ENCODE results near the gene LIMS3. TPM values are rescaled to one million over a fixed set of nuclear protein-coding genes. Genes with fewer than 3 reads are reported as not detected.
"Not testable (repeated sequence)": the region's sequence is repeated elsewhere in the genome, so short reads cannot be mapped to it uniquely, and the experiment has no call there.

Gene LIMS3
- total RNA-seq: under 1 TPM; 0.63 to 0.93 TPM

GRCh38 chr2:109898462-109899336, at the start of gene LIMS3:
Gene LIMS3 (plus strand): TSS chr2:109898688. CDS start chr2:109898729, 41 bp downstream.
- H3K9me3 Mint-ChIP-seq (ENCODE audit: low read depth); H3K27me3 Mint-ChIP-seq; H3K27ac Mint-ChIP-seq; H3K4me1 Mint-ChIP-seq; DNase-seq; ATAC-seq; H3K36me3 Mint-ChIP-seq; CTCF ChIA-PET; H3K4me3 Mint-ChIP-seq: not testable (repeated sequence)

- H3K4me1 Mint-ChIP-seq; H3K36me3 Mint-ChIP-seq; H3K27me3 Mint-ChIP-seq; DNase-seq; H3K27ac Mint-ChIP-seq; H3K9me3 Mint-ChIP-seq (ENCODE audit: low read depth); H3K4me3 Mint-ChIP-seq; CTCF ChIA-PET: not testable (repeated sequence)
- peak; percentile 86 for ATAC-seq
These were observed 27.2 kb upstream of the LIMS3 start for GRCh38 chr2:109871129-109871751.

GRCh38 chr2:109876625-109877024, 21.9 kb upstream of the LIMS3 start:
- H3K4me3 Mint-ChIP-seq; H3K27ac Mint-ChIP-seq; H3K4me1 Mint-ChIP-seq; H3K27me3 Mint-ChIP-seq; CTCF ChIA-PET; H3K36me3 Mint-ChIP-seq; ATAC-seq; H3K9me3 Mint-ChIP-seq (ENCODE audit: low read depth); DNase-seq: not testable (repeated sequence)

- CTCF ChIA-PET: not testable (repeated sequence)
These were observed 16.4 kb upstream of the LIMS3 start for GRCh38 chr2:109882112-109882511.

GRCh38 chr2:109888414-109888813, 10.1 kb upstream of the LIMS3 start:
- CTCF ChIA-PET; H3K4me3 Mint-ChIP-seq; H3K27ac Mint-ChIP-seq; ATAC-seq; H3K9me3 Mint-ChIP-seq (ENCODE audit: low read depth); H3K4me1 Mint-ChIP-seq; H3K27me3 Mint-ChIP-seq; H3K36me3 Mint-ChIP-seq; DNase-seq: not testable (repeated sequence)

More at GRCh38 chr2:109882112-109882511, 16.4 kb upstream of the LIMS3 start:
- not testable (repeated sequence) for H3K36me3 Mint-ChIP-seq; H3K27ac Mint-ChIP-seq; ATAC-seq; H3K4me3 Mint-ChIP-seq; DNase-seq; H3K27me3 Mint-ChIP-seq; H3K9me3 Mint-ChIP-seq (ENCODE audit: low read depth); H3K4me1 Mint-ChIP-seq

- H3K4me1 Mint-ChIP-seq; H3K4me3 Mint-ChIP-seq; DNase-seq; H3K27me3 Mint-ChIP-seq; H3K27ac Mint-ChIP-seq; CTCF ChIA-PET; H3K36me3 Mint-ChIP-seq; H3K9me3 Mint-ChIP-seq (ENCODE audit: low read depth): not testable (repeated sequence)
- ATAC-seq: peak; percentile 51
These were observed 8.6 kb upstream of the LIMS3 start for GRCh38 chr2:109889909-109890308.

GRCh38 chr2:109891024-109891423, 7.5 kb upstream of the LIMS3 start:
- H3K9me3 Mint-ChIP-seq (ENCODE audit: low read depth); DNase-seq; H3K36me3 Mint-ChIP-seq; CTCF ChIA-PET; H3K27ac Mint-ChIP-seq; H3K27me3 Mint-ChIP-seq; H3K4me1 Mint-ChIP-seq; H3K4me3 Mint-ChIP-seq; ATAC-seq: not testable (repeated sequence)

- H3K4me1 Mint-ChIP-seq; H3K27ac Mint-ChIP-seq; ATAC-seq; DNase-seq; H3K36me3 Mint-ChIP-seq; H3K27me3 Mint-ChIP-seq; H3K4me3 Mint-ChIP-seq; CTCF ChIA-PET; H3K9me3 Mint-ChIP-seq (ENCODE audit: low read depth): not testable (repeated sequence)
These were observed 4.8 kb upstream of the LIMS3 start for GRCh38 chr2:109893736-109894135.

- CTCF ChIA-PET; H3K27me3 Mint-ChIP-seq; H3K27ac Mint-ChIP-seq; H3K36me3 Mint-ChIP-seq; H3K4me1 Mint-ChIP-seq; ATAC-seq; H3K4me3 Mint-ChIP-seq; DNase-seq; H3K9me3 Mint-ChIP-seq (ENCODE audit: low read depth): not testable (repeated sequence)
These were observed 4.3 kb upstream of the LIMS3 start for GRCh38 chr2:109894141-109894540.

GRCh38 chr2:109895090-109895869, 3.2 kb upstream of the LIMS3 start:
- H3K27ac Mint-ChIP-seq; H3K36me3 Mint-ChIP-seq; H3K27me3 Mint-ChIP-seq; H3K4me3 Mint-ChIP-seq; DNase-seq; H3K9me3 Mint-ChIP-seq (ENCODE audit: low read depth); H3K4me1 Mint-ChIP-seq; ATAC-seq; CTCF ChIA-PET: not testable (repeated sequence)

- H3K9me3 Mint-ChIP-seq (ENCODE audit: low read depth); H3K4me1 Mint-ChIP-seq; H3K4me3 Mint-ChIP-seq; H3K27ac Mint-ChIP-seq; H3K36me3 Mint-ChIP-seq; CTCF ChIA-PET; H3K27me3 Mint-ChIP-seq; DNase-seq: not testable (repeated sequence)
- ATAC-seq: peak; percentile 99
These were observed 2.3 kb upstream of the LIMS3 start for GRCh38 chr2:109896212-109896611.

GRCh38 chr2:109897769-109898461, 573 bp upstream of the LIMS3 start:
- H3K36me3 Mint-ChIP-seq; H3K27ac Mint-ChIP-seq; H3K4me1 Mint-ChIP-seq; ATAC-seq; CTCF ChIA-PET; H3K4me3 Mint-ChIP-seq; H3K27me3 Mint-ChIP-seq; DNase-seq; H3K9me3 Mint-ChIP-seq (ENCODE audit: low read depth): not testable (repeated sequence)

- H3K4me3 Mint-ChIP-seq; H3K27me3 Mint-ChIP-seq; H3K4me1 Mint-ChIP-seq; ATAC-seq; H3K36me3 Mint-ChIP-seq; H3K9me3 Mint-ChIP-seq (ENCODE audit: low read depth); DNase-seq; CTCF ChIA-PET; H3K27ac Mint-ChIP-seq: not testable (repeated sequence)
These were observed 7.3 kb downstream of the LIMS3 start for GRCh38 chr2:109905796-109906195.

Measured in activated CD8-positive, alpha-beta memory T cell treated with anti-CD3 and anti-CD28 coated beads, Interleukin-2, amount 10 ng/mL, durations not matched to agents 7 days and 5 days (primary cell).